ENCODE measurements around the gene RNF150.

Gene RNF150

DNA sequence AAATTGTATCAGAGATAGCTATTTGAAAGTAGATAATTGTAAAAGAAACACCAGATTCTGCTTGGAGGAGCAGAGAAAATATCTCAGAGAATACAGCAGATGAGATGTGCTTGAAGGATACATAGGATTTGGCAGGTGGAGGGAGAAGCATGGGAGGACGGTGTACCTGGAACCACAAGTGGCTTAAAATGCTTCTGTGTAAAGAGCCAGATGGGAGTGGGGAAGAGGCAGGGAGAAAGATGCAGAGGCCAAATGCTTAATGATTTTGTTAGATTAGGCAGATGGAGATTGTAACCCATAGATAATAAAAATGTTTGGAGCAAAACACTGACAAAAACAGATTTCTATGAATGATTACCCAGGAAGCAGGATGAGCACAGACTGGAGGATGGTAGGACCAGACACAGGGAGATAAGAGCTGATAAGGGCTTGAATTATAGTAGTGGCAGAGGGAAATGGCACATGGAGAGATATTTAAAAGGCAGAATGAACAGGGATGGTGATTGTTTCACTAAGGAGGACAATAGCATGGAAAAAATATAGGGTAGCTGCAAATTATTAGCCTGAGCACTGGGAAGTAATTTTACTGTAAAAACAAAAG is 231.4 kb downstream of the RNF150 start (continued):
- TF ChIP-seq, protein P1, sequence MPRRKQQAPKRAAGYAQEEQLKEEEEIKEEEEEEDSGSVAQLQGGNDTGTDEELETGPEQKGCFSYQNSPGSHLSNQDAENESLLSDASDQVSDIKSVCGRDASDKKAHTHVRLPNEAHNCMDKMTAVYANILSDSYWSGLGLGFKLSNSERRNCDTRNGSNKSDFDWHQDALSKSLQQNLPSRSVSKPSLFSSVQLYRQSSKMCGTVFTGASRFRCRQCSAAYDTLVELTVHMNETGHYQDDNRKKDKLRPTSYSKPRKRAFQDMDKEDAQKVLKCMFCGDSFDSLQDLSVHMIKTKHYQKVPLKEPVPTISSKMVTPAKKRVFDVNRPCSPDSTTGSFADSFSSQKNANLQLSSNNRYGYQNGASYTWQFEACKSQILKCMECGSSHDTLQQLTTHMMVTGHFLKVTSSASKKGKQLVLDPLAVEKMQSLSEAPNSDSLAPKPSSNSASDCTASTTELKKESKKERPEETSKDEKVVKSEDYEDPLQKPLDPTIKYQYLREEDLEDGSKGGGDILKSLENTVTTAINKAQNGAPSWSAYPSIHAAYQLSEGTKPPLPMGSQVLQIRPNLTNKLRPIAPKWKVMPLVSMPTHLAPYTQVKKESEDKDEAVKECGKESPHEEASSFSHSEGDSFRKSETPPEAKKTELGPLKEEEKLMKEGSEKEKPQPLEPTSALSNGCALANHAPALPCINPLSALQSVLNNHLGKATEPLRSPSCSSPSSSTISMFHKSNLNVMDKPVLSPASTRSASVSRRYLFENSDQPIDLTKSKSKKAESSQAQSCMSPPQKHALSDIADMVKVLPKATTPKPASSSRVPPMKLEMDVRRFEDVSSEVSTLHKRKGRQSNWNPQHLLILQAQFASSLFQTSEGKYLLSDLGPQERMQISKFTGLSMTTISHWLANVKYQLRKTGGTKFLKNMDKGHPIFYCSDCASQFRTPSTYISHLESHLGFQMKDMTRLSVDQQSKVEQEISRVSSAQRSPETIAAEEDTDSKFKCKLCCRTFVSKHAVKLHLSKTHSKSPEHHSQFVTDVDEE (CRISPR knock-in tag; IDR thresholded peaks at IDR 0.05), result peak; percentile 98
- 0 out of 2 replicates have a peak, but pooled peaks have one; percentile 36 for TF ChIP-seq ZNF8 (CRISPR knock-in tag; IDR thresholded peaks at IDR 0.05)
- TF ChIP-seq OSR1 (CRISPR knock-in tag; IDR thresholded peaks at IDR 0.05), result no peak
- TF ChIP-seq TOX (CRISPR knock-in tag; IDR thresholded peaks at IDR 0.05; ENCODE audit: borderline replicate concordance), result no peak
- TF ChIP-seq BACH2 (CRISPR knock-in tag; IDR thresholded peaks at IDR 0.05; ENCODE audit: borderline replicate concordance), result no peak
- TF ChIP-seq ZFP30 (CRISPR knock-in tag; IDR thresholded peaks at IDR 0.05), result peak; percentile 18; the same call in 1 of the 2 replicates
- TF ChIP-seq ARNTL (CRISPR knock-in tag; IDR thresholded peaks at IDR 0.05; ENCODE audit: borderline replicate concordance, low read depth), result 0 out of 2 replicates have a peak, but pooled peaks have one; percentile 34
- 0 out of 2 replicates have a peak, but pooled peaks have one; percentile 38 for TF ChIP-seq ZFP3 (CRISPR knock-in tag; IDR thresholded peaks at IDR 0.05)
- TF ChIP-seq GLIS3 (CRISPR knock-in tag; IDR thresholded peaks at IDR 0.05), result peak; percentile 93; the same call in 1 of the 2 replicates
- TF ChIP-seq, protein P2, sequence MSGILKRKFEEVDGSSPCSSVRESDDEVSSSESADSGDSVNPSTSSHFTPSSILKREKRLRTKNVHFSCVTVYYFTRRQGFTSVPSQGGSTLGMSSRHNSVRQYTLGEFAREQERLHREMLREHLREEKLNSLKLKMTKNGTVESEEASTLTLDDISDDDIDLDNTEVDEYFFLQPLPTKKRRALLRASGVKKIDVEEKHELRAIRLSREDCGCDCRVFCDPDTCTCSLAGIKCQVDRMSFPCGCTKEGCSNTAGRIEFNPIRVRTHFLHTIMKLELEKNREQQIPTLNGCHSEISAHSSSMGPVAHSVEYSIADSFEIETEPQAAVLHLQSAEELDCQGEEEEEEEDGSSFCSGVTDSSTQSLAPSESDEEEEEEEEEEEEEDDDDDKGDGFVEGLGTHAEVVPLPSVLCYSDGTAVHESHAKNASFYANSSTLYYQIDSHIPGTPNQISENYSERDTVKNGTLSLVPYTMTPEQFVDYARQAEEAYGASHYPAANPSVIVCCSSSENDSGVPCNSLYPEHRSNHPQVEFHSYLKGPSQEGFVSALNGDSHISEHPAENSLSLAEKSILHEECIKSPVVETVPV (CRISPR knock-in tag; IDR thresholded peaks at IDR 0.05), result peak; percentile 95
- peak; percentile 92 for TF ChIP-seq ISL1 (CRISPR knock-in tag; IDR thresholded peaks at IDR 0.05)
- peak; percentile 99 for TF ChIP-seq ZNF70 (CRISPR knock-in tag; IDR thresholded peaks at IDR 0.05)
- TF ChIP-seq CSDC2 (CRISPR knock-in tag; IDR thresholded peaks at IDR 0.05), result no peak
- 0 out of 2 replicates have a peak, but pooled peaks have one; percentile 73 for TF ChIP-seq SNAI2 (CRISPR knock-in tag; IDR thresholded peaks at IDR 0.05)
- TF ChIP-seq ZC3H10 (CRISPR knock-in tag; IDR thresholded peaks at IDR 0.05), result no peak
- TF ChIP-seq RARB (CRISPR knock-in tag; IDR thresholded peaks at IDR 0.05), result no peak
- no peak for TF ChIP-seq PPARA (CRISPR knock-in tag; IDR thresholded peaks at IDR 0.05; ENCODE audit: borderline replicate concordance)

DNA sequence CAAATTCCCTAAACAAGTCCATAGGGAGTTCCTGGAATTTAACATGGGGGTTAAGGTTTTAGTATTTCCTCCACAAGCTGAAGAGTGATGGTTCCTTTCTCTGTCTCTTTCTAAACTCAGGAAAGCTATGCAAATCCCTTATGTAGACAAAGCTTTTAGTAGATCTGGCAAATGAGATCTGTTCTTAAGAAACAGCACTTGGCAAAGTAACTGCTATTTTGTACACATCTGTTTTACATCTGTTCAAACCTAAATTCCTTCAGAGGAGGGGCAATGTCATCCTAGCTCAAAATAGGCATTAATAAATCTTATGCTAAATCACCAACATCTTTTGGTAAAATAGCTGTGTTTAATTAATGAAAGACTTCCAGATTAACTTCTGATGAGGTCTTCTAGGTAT is 239.3 kb downstream of the RNF150 start:
- TF ChIP-seq, protein P1 (CRISPR knock-in tag; IDR thresholded peaks at IDR 0.05), result peak; percentile 59; the same call in 1 of the 2 replicates
- TF ChIP-seq TOX (CRISPR knock-in tag; IDR thresholded peaks at IDR 0.05; ENCODE audit: borderline replicate concordance), result no peak
- 0 out of 2 replicates have a peak, but pooled peaks have one; percentile 46 for TF ChIP-seq TCF4 (CRISPR knock-in tag; IDR thresholded peaks at IDR 0.05; ENCODE audit: borderline replicate concordance)
- TF ChIP-seq, protein P2 (CRISPR knock-in tag; IDR thresholded peaks at IDR 0.05), result no peak
- TF ChIP-seq ARNTL (CRISPR knock-in tag; IDR thresholded peaks at IDR 0.05; ENCODE audit: borderline replicate concordance, low read depth), result no peak
- no peak for TF ChIP-seq ZNF8 (CRISPR knock-in tag; IDR thresholded peaks at IDR 0.05)

DNA sequence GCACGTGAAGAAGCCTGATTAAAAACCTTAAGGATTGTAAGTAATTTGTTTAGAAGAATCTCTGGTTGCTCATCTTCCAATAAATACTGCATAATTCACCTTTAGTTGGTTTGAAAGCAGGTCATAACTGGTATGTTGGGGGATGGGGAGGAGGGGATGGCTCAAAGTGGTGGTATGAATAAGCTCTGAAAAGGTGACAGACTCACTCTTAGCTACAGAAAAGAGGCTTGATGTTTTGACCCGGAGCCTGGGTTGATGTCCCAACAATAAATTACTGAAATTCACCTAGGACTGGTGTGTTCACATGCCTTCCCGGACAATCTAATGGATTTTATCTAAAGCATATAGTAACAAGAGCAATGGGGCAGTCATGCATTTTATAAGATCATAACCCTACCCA is 245.2 kb downstream of the RNF150 start:
- TF ChIP-seq, protein P3, sequence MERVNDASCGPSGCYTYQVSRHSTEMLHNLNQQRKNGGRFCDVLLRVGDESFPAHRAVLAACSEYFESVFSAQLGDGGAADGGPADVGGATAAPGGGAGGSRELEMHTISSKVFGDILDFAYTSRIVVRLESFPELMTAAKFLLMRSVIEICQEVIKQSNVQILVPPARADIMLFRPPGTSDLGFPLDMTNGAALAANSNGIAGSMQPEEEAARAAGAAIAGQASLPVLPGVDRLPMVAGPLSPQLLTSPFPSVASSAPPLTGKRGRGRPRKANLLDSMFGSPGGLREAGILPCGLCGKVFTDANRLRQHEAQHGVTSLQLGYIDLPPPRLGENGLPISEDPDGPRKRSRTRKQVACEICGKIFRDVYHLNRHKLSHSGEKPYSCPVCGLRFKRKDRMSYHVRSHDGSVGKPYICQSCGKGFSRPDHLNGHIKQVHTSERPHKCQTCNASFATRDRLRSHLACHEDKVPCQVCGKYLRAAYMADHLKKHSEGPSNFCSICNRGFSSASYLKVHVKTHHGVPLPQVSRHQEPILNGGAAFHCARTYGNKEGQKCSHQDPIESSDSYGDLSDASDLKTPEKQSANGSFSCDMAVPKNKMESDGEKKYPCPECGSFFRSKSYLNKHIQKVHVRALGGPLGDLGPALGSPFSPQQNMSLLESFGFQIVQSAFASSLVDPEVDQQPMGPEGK (CRISPR knock-in tag; IDR thresholded peaks at IDR 0.05; ENCODE audit: borderline replicate concordance), result no peak
- TF ChIP-seq ZFP30 (CRISPR knock-in tag; IDR thresholded peaks at IDR 0.05) (no peak), PPARA (CRISPR knock-in tag; IDR thresholded peaks at IDR 0.05; ENCODE audit: borderline replicate concordance) (no peak), GLIS3 (CRISPR knock-in tag; IDR thresholded peaks at IDR 0.05) (no peak), SNAI2 (CRISPR knock-in tag; IDR thresholded peaks at IDR 0.05) (no peak), ISL1 (CRISPR knock-in tag; IDR thresholded peaks at IDR 0.05) (no peak), CSDC2 (CRISPR knock-in tag; IDR thresholded peaks at IDR 0.05) (no peak)
- TF ChIP-seq, protein P4, sequence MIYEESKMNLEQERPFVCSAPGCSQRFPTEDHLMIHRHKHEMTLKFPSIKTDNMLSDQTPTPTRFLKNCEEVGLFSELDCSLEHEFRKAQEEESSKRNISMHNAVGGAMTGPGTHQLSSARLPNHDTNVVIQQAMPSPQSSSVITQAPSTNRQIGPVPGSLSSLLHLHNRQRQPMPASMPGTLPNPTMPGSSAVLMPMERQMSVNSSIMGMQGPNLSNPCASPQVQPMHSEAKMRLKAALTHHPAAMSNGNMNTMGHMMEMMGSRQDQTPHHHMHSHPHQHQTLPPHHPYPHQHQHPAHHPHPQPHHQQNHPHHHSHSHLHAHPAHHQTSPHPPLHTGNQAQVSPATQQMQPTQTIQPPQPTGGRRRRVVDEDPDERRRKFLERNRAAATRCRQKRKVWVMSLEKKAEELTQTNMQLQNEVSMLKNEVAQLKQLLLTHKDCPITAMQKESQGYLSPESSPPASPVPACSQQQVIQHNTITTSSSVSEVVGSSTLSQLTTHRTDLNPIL (CRISPR knock-in tag; IDR thresholded peaks at IDR 0.05; ENCODE audit: low read depth), result no peak
- ATAC-seq, result no peak

More for the DNA sequence above, 239.3 kb downstream of the RNF150 start:
- ATAC-seq, result peak; percentile 82

All from SK-N-SH treated with all-trans-retinoic acid at 6 μM for 48 hours (cell line).